Mesothelial cell of epicardium (in vitro differentiated cells): ENCODE measurements around the gene MACROH2A2. TPM values are rescaled to one million over a fixed set of nuclear protein-coding genes. Genes with fewer than 3 reads are reported as not detected.
"Not testable (repeated sequence)": the region's sequence is repeated elsewhere in the genome, so short reads cannot be mapped to it uniquely, and the experiment has no call there.

Experiments
- DNase-seq, 2 experiments: peaks; one replicate each; pipeline ENCODE4 v3.0.0; 2021; ENCODE audit warnings: low spot score in 2 of 2; ENCODE audit not compliant: unreplicated experiment in 2 of 2
- H3K27ac Mint-ChIP-seq: 2 replicates; pipeline ENCODE4 v1.8.0; 2021; ENCODE audit warnings: mixed read lengths
- H3K27me3 Mint-ChIP-seq: 2 replicates; pipeline ENCODE4 v1.8.0; 2021; ENCODE audit warnings: low read depth, mixed read lengths
- H3K36me3 Mint-ChIP-seq: 2 replicates; pipeline ENCODE4 v1.8.0; 2021; ENCODE audit warnings: mixed read lengths
- H3K4me1 Mint-ChIP-seq: 2 replicates; pipeline ENCODE4 v1.8.0; 2021; ENCODE audit warnings: mixed read lengths
- H3K4me3 Mint-ChIP-seq: 2 replicates; pipeline ENCODE4 v1.8.0; 2021; ENCODE audit warnings: mild to moderate bottlenecking, moderate library complexity, mixed read lengths
- H3K9me3 Mint-ChIP-seq: 2 replicates; pipeline ENCODE4 v1.8.0; 2021; ENCODE audit warnings: mixed read lengths
- CTCF ChIP-seq: fragments of 200-600 bp; sonication (generic); IDR thresholded peaks from one replicate; pipeline ENCODE4 v1.5.0; 2021; ENCODE audit warnings: antibody characterized with exemption; ENCODE audit not compliant: unreplicated experiment
- total RNA-seq: library from RNA; stranded (reverse); gene quantifications from 3 replicates; pipeline ENCODE4 v1.2.1, GENCODE V29; 2021

Gene MACROH2A2
- total RNA-seq, 1 donor from 2014 or later: 125 TPM

GRCh38 chr10:70035531-70035930 is 17.1 kb upstream of the MACROH2A2 start:
- no peak for TF ChIP-seq CTCF
- H3K4me3 Mint-ChIP-seq: no peak overlapping the region
- DNase-seq: no peak
- peaks cover 23% of the 10 kb centered on the region for H3K9me3 Mint-ChIP-seq
- no peaks in the 10 kb centered on the region for H3K4me1 Mint-ChIP-seq
- H3K27ac Mint-ChIP-seq: no peak overlapping the region
- H3K36me3 Mint-ChIP-seq: peaks cover 2% of the 10 kb centered on the region
- H3K27me3 Mint-ChIP-seq: peaks cover 4% of the 10 kb centered on the region

GRCh38 chr10:70038923-70039322 is 13.7 kb upstream of the MACROH2A2 start:
- Mint-ChIP-seq H3K4me1 (no peaks in the 10 kb centered on the region), H3K4me3 (no peak overlapping the region), H3K27ac (no peak overlapping the region), H3K9me3 (peaks cover 35% of the 10 kb centered on the region), H3K36me3 (no peaks in the 10 kb centered on the region), H3K27me3 (peaks cover 6% of the 10 kb centered on the region)
- no peak for DNase-seq
- TF ChIP-seq CTCF: no peak

DNA sequence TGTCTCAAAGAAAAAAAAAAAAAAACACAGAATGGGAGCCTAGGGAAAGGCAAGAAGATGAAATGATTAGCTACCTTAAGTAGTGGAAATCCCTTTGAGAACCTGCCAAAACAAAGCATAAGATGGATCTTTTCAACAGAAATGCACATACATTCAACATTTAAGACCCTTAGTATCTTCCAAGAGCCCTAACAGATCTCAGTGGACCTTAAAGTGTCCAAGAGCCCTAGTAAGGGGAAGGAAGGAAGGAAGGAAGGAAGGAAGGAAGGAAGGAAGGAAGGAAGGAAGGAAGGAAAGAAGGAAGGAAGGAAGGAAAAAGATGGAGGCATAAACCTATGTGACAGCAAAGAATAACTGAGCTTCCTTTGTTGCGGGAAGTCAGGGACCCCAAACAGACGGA is 11.6 kb upstream of the MACROH2A2 start:
- no peak for DNase-seq
- TF ChIP-seq CTCF: no peak
- H3K36me3 Mint-ChIP-seq: no peaks in the 10 kb centered on the region
- H3K27ac Mint-ChIP-seq: no peak overlapping the region
- H3K9me3 Mint-ChIP-seq: peaks cover 38% of the 10 kb centered on the region
- no peak overlapping the region for H3K4me3 Mint-ChIP-seq
- no peaks in the 10 kb centered on the region for H3K4me1 Mint-ChIP-seq
- H3K27me3 Mint-ChIP-seq: peaks cover 6% of the 10 kb centered on the region

GRCh38 chr10:70041739-70042138 is 10.9 kb upstream of the MACROH2A2 start:
- not testable (repeated sequence) for H3K27me3 Mint-ChIP-seq, H3K4me3 Mint-ChIP-seq

DNA sequence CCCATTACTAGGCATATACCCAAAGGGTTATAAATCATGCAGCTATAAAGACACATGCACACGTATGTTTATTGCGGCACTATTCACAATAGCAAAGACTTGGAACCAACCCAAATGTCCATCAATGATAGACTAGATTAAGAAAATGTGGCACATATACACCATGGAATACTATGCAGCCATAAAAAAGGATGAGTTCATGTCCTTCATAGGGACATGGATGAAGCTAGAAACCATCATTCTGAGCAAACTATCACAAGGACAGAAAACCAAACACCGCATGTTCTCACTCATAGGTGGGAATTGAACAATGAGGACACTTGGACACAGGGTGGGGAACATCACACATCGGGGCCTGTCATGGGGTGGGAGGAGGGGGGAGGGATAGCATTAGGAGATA is 5.6 kb upstream of the MACROH2A2 start:
- peaks cover 15% of the 10 kb centered on the region for H3K9me3 Mint-ChIP-seq
- peaks cover 31% of the 10 kb centered on the region for H3K4me1 Mint-ChIP-seq
- not testable (repeated sequence) for DNase-seq, H3K27ac Mint-ChIP-seq, H3K4me3 Mint-ChIP-seq, H3K36me3 Mint-ChIP-seq, H3K27me3 Mint-ChIP-seq

More at GRCh38 chr10:70041739-70042138, 10.9 kb upstream of the MACROH2A2 start:
- H3K4me1 Mint-ChIP-seq, H3K36me3 Mint-ChIP-seq, DNase-seq, H3K27ac Mint-ChIP-seq: not testable (repeated sequence)
- peaks cover 38% of the 10 kb centered on the region for H3K9me3 Mint-ChIP-seq

DNA sequence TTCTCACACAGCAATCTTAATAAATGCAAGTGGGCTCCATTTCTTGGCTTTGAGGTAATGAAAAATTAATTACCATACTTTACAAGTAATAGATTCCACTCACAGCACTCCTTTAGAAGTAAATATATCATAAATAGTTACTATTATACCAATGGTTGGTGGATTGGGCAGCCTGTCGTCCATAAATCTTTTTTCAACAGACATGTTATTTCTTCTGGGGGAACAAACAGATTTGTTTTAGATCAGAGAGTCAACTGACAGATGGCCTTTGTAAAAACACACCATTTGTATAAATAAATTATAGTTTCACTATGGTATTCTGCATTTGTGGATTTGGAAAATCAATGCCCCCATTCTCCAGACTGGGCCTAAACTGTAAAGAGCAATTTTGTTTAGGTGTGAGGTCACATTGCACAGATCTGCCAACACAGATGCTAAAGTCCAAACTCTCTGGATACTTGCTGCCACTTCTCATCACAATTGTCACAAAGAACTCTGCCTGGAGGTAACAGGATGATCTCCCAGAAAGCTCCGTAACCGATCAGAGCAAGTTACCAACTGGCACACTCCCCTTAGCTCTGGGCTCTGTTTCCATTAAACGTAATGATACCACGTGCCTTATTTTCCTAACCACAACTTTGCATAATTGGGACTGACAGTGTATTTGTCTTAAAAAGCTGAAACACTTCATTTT is 4.5 kb upstream of the MACROH2A2 start:
- peaks cover 38% of the 10 kb centered on the region for H3K4me1 Mint-ChIP-seq
- no peaks in the 10 kb centered on the region for H3K36me3 Mint-ChIP-seq
- no peak for TF ChIP-seq CTCF
- no peaks in the 10 kb centered on the region for H3K27me3 Mint-ChIP-seq
- H3K4me3 Mint-ChIP-seq: no peak overlapping the region
- DNase-seq: no peak
- H3K27ac Mint-ChIP-seq: peak overlapping the region; percentile 6
- H3K9me3 Mint-ChIP-seq: peaks cover 6% of the 10 kb centered on the region
